H1 (cell line): ENCODE results near the gene PMFBP1. TPM values are rescaled to one million over a fixed set of nuclear protein-coding genes. Genes with fewer than 3 reads are reported as not detected.

ENCODE experiments used
- CTCF ChIA-PET: fragments of 300-600 bp; sonication (Branson Sonifier 250); formaldehyde crosslinking; loops from one replicate; lab custom pipeline; 2021; ENCODE audit not compliant: partially characterized antibody; lab: Charles Lee
- POLR2A ChIA-PET: fragments of 300-600 bp; sonication (Branson Sonifier 250); formaldehyde crosslinking; loops from one replicate; lab custom pipeline; 2021; ENCODE audit warnings: inconsistent platforms; ENCODE audit not compliant: partially characterized antibody; lab: Charles Lee
- DNase-seq, 2 experiments: peaks; one replicate each; pipeline versions ENCODE4 v3.0.0 to v3.0.0-alpha.2; 2010 to 2022; ENCODE audit warnings: low spot score in 2 of 2, low read depth in 1 of 2, mixed read lengths in 1 of 2
- FAIRE-seq: peaks from 2 replicates; lab custom pipeline; 2011; peaks lifted over from hg19 to GRCh38; lab: Jason Lieb, UNC
- H2AFZ ChIP-seq: 2 replicates; pipeline ENCODE4 v1.8.1; 2012; ENCODE audit warnings: low read length, inconsistent platforms
- H2AK5ac ChIP-seq: 2 replicates; pipeline ENCODE4 v1.6.1; 2013; ENCODE audit warnings: low read depth, low read length
- H2BK120ac ChIP-seq: replicated peaks from 2 replicates; pipeline ENCODE3; 2013; ENCODE audit warnings: low read depth, low read length, inconsistent platforms
- H2BK12ac ChIP-seq: 2 replicates; pipeline ENCODE4 v1.6.1; 2013; ENCODE audit warnings: low read depth, low read length
- H2BK15ac ChIP-seq: 2 replicates; pipeline ENCODE4 v1.6.1; 2013; ENCODE audit warnings: low read length
- H2BK20ac ChIP-seq: 2 replicates; pipeline ENCODE4 v1.6.1; 2013; ENCODE audit warnings: low read length
- H2BK5ac ChIP-seq: 2 replicates; pipeline ENCODE4 v1.6.1; 2013; ENCODE audit warnings: low read depth, low read length
- H3K14ac ChIP-seq: 2 replicates; pipeline ENCODE4 v1.6.1; 2013; ENCODE audit warnings: inconsistent platforms; ENCODE audit not compliant: insufficient read length
- H3K18ac ChIP-seq: 2 replicates; pipeline ENCODE4 v1.6.1; 2013; ENCODE audit warnings: low read length; ENCODE audit errors: extremely low read depth
- H3K23ac ChIP-seq: 2 replicates; pipeline ENCODE4 v1.6.1; 2013; ENCODE audit warnings: inconsistent platforms; ENCODE audit not compliant: insufficient read length
- H3K23me2 ChIP-seq: 2 replicates; pipeline ENCODE4 v1.6.1; 2013; ENCODE audit warnings: low read depth, low read length
- H3K27ac ChIP-seq: 2 replicates; pipeline ENCODE4 v1.6.1; 2011; ENCODE audit warnings: low read depth, low read length, inconsistent platforms
- H3K27me3 ChIP-seq, 4 experiments: replicated peaks in 1 of 4; 1 replicate in 1 of 4; 2 replicates in 3 of 4; pipeline versions ENCODE4 v1.6.1 to v1.8.1; 2011 to 2013; ENCODE audit warnings: low read length in 3 of 4, mild to moderate bottlenecking in 3 of 4, inconsistent platforms in 2 of 4, mixed read lengths in 2 of 4, moderate library complexity in 1 of 4; ENCODE audit not compliant: control insufficient read depth in 3 of 4, insufficient read depth in 3 of 4; ENCODE audit errors: extremely low read depth in 1 of 4
- H3K36me3 ChIP-seq, 4 experiments: 2 replicates each; pipeline versions ENCODE4 v1.6.1 to v1.8.1; 2011 to 2013; ENCODE audit warnings: mild to moderate bottlenecking in 4 of 4, low read length in 3 of 4, moderate library complexity in 2 of 4, control low read depth in 1 of 4, inconsistent platforms in 1 of 4; ENCODE audit not compliant: insufficient read depth in 4 of 4, control insufficient read depth in 2 of 4
- H3K4ac ChIP-seq: replicated peaks from 2 replicates; pipeline ENCODE3; 2013; ENCODE audit warnings: low read length, low read depth, mixed read lengths, inconsistent platforms; ENCODE audit not compliant: insufficient read length
- H3K4me1 ChIP-seq, 4 experiments: replicated peaks in 1 of 4; 1 replicate in 1 of 4; 2 replicates in 3 of 4; pipeline versions ENCODE4 v1.6.1 to v1.8.1; 2011 to 2013; ENCODE audit warnings: low read length in 3 of 4, inconsistent platforms in 2 of 4, mixed read lengths in 1 of 4; ENCODE audit not compliant: insufficient read depth in 4 of 4, control insufficient read depth in 3 of 4
- H3K4me2 ChIP-seq, 2 experiments: 2 replicates each; pipeline versions ENCODE4 v1.6.1 to v1.8.1; 2011 to 2013; ENCODE audit warnings: low read depth in 2 of 2, low read length in 2 of 2, control low read depth in 1 of 2, inconsistent platforms in 1 of 2, mild to moderate bottlenecking in 1 of 2; ENCODE audit not compliant: insufficient read depth in 1 of 2
- H3K4me3 ChIP-seq, 4 experiments: fragments of 200-600, 300-600 bp in 1 of 4; sonication (generic), shearing (Covaris generic), sonication (Bioruptor Twin) in 1 of 4; 2 replicates each; pipeline versions ENCODE4 v1.5.1 to v1.8.1; 2011 to 2016; ENCODE audit warnings: low read length in 4 of 4, low read depth in 3 of 4, control low read depth in 2 of 4, inconsistent platforms in 2 of 4, mild to moderate bottlenecking in 2 of 4, mixed read lengths in 1 of 4, moderate library complexity in 1 of 4; ENCODE audit not compliant: insufficient read depth in 2 of 4; ENCODE audit errors: extremely low read depth in 1 of 4
- H3K56ac ChIP-seq: replicated peaks from 2 replicates; pipeline ENCODE3; 2013; ENCODE audit warnings: low read depth, mild to moderate bottlenecking, mixed read lengths, low read length, inconsistent platforms; ENCODE audit not compliant: insufficient read length
- H3K79me1 ChIP-seq: 2 replicates; pipeline ENCODE4 v1.6.1; 2013; ENCODE audit warnings: low read depth, low read length, control low read depth
- H3K79me2 ChIP-seq, 2 experiments: 2 replicates each; pipeline versions ENCODE4 v1.6.1 to v1.8.1; 2012 to 2013; ENCODE audit warnings: low read length in 2 of 2, mild to moderate bottlenecking in 2 of 2, inconsistent platforms in 1 of 2; ENCODE audit not compliant: insufficient read depth in 2 of 2, control insufficient read depth in 1 of 2
- H3K9ac ChIP-seq, 4 experiments: replicated peaks in 1 of 4; 1 replicate in 1 of 4; 2 replicates in 3 of 4; pipeline versions ENCODE4 v1.6.1 to v1.8.1; 2011 to 2013; ENCODE audit warnings: low read depth in 3 of 4, low read length in 3 of 4, control low read depth in 2 of 4, mild to moderate bottlenecking in 2 of 4, moderate library complexity in 2 of 4, inconsistent platforms in 1 of 4; ENCODE audit errors: extremely low read depth in 1 of 4
- H3K9me3 ChIP-seq, 2 experiments: 2 replicates each; pipeline versions ENCODE4 v1.6.1 to v1.8.1; 2012 to 2013; ENCODE audit warnings: mild to moderate bottlenecking in 2 of 2, moderate library complexity in 2 of 2, control low read depth in 1 of 2, inconsistent platforms in 1 of 2, low read depth in 1 of 2, low read length in 1 of 2, mixed read lengths in 1 of 2; ENCODE audit not compliant: insufficient read depth in 2 of 2
- H4K20me1 ChIP-seq, 2 experiments: replicated peaks in 1 of 2; 2 replicates each; pipeline versions ENCODE3 to v1.8.1; 2011 to 2013; ENCODE audit warnings: inconsistent platforms in 2 of 2, low read length in 2 of 2, mild to moderate bottlenecking in 1 of 2; ENCODE audit not compliant: insufficient read depth in 2 of 2, control insufficient read depth in 1 of 2
- H4K5ac ChIP-seq: 2 replicates; pipeline ENCODE4 v1.6.1; 2013; ENCODE audit warnings: low read length, low read depth, mixed read lengths, inconsistent platforms; ENCODE audit not compliant: insufficient read length
- H4K8ac ChIP-seq: 2 replicates; pipeline ENCODE4 v1.8.0; 2013; ENCODE audit warnings: mild to moderate bottlenecking, moderate library complexity, low read length, inconsistent platforms; ENCODE audit not compliant: insufficient read depth; ENCODE audit errors: extremely low read depth
- H4K91ac ChIP-seq: replicated peaks from 2 replicates; pipeline ENCODE3; 2013; ENCODE audit warnings: low read length, mixed read lengths, inconsistent platforms; ENCODE audit not compliant: insufficient read length
- CBX5 ChIP-seq: fragments of 300-800, 300-1000 bp; sonication (generic); IDR thresholded peaks from 2 replicates; pipeline ENCODE4 v1.7.1; 2016; ENCODE audit warnings: antibody characterized with exemption, low read length, low read depth
- CEBPB ChIP-seq: IDR thresholded peaks from 2 replicates; pipeline ENCODE4 v1.6.1; 2012; ENCODE audit warnings: low read depth, low read length
- CREB1 ChIP-seq: IDR thresholded peaks from 2 replicates; pipeline ENCODE4 v1.6.1; 2012; ENCODE audit warnings: inconsistent platforms
- EP300 ChIP-seq, 2 experiments: IDR thresholded peaks; 1 replicate in 1 of 2; 2 replicates in 1 of 2; pipeline ENCODE4 v1.6.1; 2011 to 2012; ENCODE audit warnings: low read depth in 2 of 2, low read length in 2 of 2, mild to moderate bottlenecking in 2 of 2, borderline replicate concordance in 1 of 2, inconsistent platforms in 1 of 2, moderate library complexity in 1 of 2
- FOSL1 ChIP-seq: IDR thresholded peaks from 2 replicates; pipeline ENCODE4 v1.6.1; 2011; ENCODE audit warnings: mild to moderate bottlenecking, low read depth, low read length, moderate library complexity; ENCODE audit not compliant: insufficient read depth
- GABPA ChIP-seq: IDR thresholded peaks from 2 replicates; pipeline ENCODE4 v1.6.1; 2011; ENCODE audit warnings: mild to moderate bottlenecking, low read length, moderate library complexity, borderline replicate concordance; ENCODE audit not compliant: insufficient read depth
- KDM1A ChIP-seq: fragments of 200-600, 300-600 bp; sonication (generic); IDR thresholded peaks from 2 replicates; pipeline ENCODE4 v1.7.1; 2016; ENCODE audit warnings: mild to moderate bottlenecking, low read length, borderline replicate concordance
- RAD21 ChIP-seq, 2 experiments: IDR thresholded peaks in 1 of 2; conservative IDR thresholded peaks in 1 of 2; 2 replicates each; pipeline ENCODE4 v1.6.1; 2011; ENCODE audit warnings: low read depth in 2 of 2, low read length in 2 of 2, improper control_type of control experiment in 1 of 2, inconsistent platforms in 1 of 2, mild to moderate bottlenecking in 1 of 2, moderate library complexity in 1 of 2
- RBBP5 ChIP-seq: IDR thresholded peaks from 2 replicates; pipeline ENCODE4 v1.7.1; 2012; ENCODE audit warnings: low read depth, mild to moderate bottlenecking, inconsistent platforms, low read length, moderate library complexity, borderline replicate concordance
- SIN3A ChIP-seq, 2 experiments: IDR thresholded peaks in 1 of 2; conservative IDR thresholded peaks in 1 of 2; 2 replicates each; pipeline ENCODE4 v1.6.1; 2011 to 2012; ENCODE audit warnings: low read length in 2 of 2, improper control_type of control experiment in 1 of 2, low read depth in 1 of 2, mild to moderate bottlenecking in 1 of 2
- SP2 ChIP-seq: IDR thresholded peaks from 2 replicates; pipeline ENCODE4 v1.6.1; 2012; ENCODE audit warnings: mild to moderate bottlenecking, low read length, inconsistent platforms
- SUZ12 ChIP-seq: fragments of 200-600 bp; sonication (generic); IDR thresholded peaks from 2 replicates; pipeline ENCODE4 v1.6.1; 2012; ENCODE audit warnings: mild to moderate bottlenecking, inconsistent platforms, low read length, moderate library complexity, mixed read lengths
- TAF7 ChIP-seq: optimal IDR thresholded peaks from 2 replicates; pipeline ENCODE3; 2011; ENCODE audit warnings: low read depth, mild to moderate bottlenecking, inconsistent platforms, low read length, moderate library complexity, borderline replicate concordance
- TCF12 ChIP-seq: IDR thresholded peaks from 2 replicates; pipeline ENCODE4 v1.6.1; 2011; ENCODE audit warnings: low read depth, mild to moderate bottlenecking, low read length
- WGBS, 2 experiments: shearing (Covaris generic) in 1 of 2; methylation state at CpG; one replicate each; pipeline versions ENCODE4 v1.1.6 to v1.1.7; 2013 to 2015; ENCODE audit warnings: low lambda C conversion rate in 2 of 2, mixed read lengths in 2 of 2, inconsistent platforms in 1 of 2, low coverage in 1 of 2, missing lambda C conversion rate in 1 of 2; ENCODE audit not compliant: insufficient replicate concordance in 2 of 2, insufficient coverage in 1 of 2, insufficient read length in 1 of 2; ENCODE audit errors: extremely low coverage in 1 of 2, missing lambda C conversion rate in 1 of 2; 5-methylcytosine and 5-hydroxymethylcytosine counted together
- polyA plus RNA-seq, 7 experiments: library from polyadenylated mRNA; depleted of rRNA in 3 of 7; stranded (reverse) in 5 of 7; unstranded in 2 of 7; fragments of >200 nt in 5 of 7; fragments of 200-250 nt in 2 of 7; gene quantifications; 1 replicate in 5 of 7; 2 replicates in 1 of 7; 4 replicates in 1 of 7; pipeline versions ENCODE4 v1.2.1 to v1.2.3, GENCODE V29; 2011 to 2013; ENCODE audit warnings: missing spikeins in 2 of 7, mixed read lengths in 2 of 7
- total RNA-seq: library from RNA; stranded (reverse); fragmentation: NEBNext Ultra II Directional; extraction: Animal tissue kit (Norgen Biotek cat#: 25700); gene quantifications from 2 replicates; pipeline ENCODE4 v1.2.1, GENCODE V29; 2021

PMFBP1 gene
- total and polyA plus RNA-seq, 2 of the 8 experiments (the other 6 are each of a cell fraction or from before 2014, with no cell fraction given), result 0.32 to 1.6 TPM

DNA sequence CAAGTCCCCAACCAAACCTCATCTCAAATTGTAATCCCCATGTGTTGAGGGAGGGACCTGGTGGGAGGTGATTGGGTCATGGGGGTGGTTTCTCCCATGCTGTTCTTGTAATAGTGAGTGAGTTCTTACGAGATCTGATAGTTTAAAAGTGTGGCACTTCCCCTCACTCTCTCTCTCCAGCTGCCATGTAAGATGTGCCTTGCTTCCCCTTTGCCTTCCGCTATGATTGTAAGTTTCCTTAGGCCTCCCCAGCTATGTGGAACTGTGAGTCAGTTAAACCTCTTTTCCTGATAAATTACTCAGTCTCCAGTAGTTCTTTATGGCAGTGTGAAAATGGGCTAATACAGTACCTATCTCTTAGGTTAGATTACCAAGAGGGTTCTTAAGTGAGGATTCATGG, 5.8 kb downstream of the PMFBP1 start:
- no peaks in the 10 kb centered on the region for H3K79me1 ChIP-seq
- peaks cover 0 to 6% (median 5%) of the 10 kb centered on the region in 4 experiments; a peak in 4 of 7 replicates for H3K4me1 ChIP-seq
- no peaks in the 10 kb centered on the region for H3K23me2 ChIP-seq
- H3K4me3 ChIP-seq, result no peak overlapping the region
- no peaks in the 10 kb centered on the region for H3K27me3 ChIP-seq
- DNase-seq (no peak), FAIRE-seq (no peak)
- H4K20me1 ChIP-seq, result no peaks in the 10 kb centered on the region
- H2AFZ ChIP-seq, result no peak overlapping the region
- H2BK120ac ChIP-seq, result no peak overlapping the region
- H3K36me3 ChIP-seq, result no peaks in the 10 kb centered on the region
- H2BK12ac ChIP-seq, result no peak overlapping the region
- no peak overlapping the region for H3K27ac ChIP-seq
- H3K9ac ChIP-seq, result no peak overlapping the region
- H4K91ac ChIP-seq, result no peak overlapping the region
- POLR2A ChIA-PET, result no interaction called here
- H4K5ac ChIP-seq, result no peak overlapping the region
- no peak overlapping the region for H3K56ac ChIP-seq
- no peak overlapping the region for H3K4ac ChIP-seq
- CTCF ChIA-PET, result no interaction called here
- H3K23ac ChIP-seq, result no peak overlapping the region
- WGBS, 2 experiments, result 100% methylated on average over 2 of the region's 2 CpGs; no CpG with 5 or more reads in 1 of the 2 experiments
- no peaks in the 10 kb centered on the region for H3K9me3 ChIP-seq
- no peak overlapping the region for H3K14ac ChIP-seq
- no peak overlapping the region for H3K18ac ChIP-seq
- H2BK20ac ChIP-seq, result no peak overlapping the region
- TF ChIP-seq RBBP5 (no peak), GABPA (no peak), FOSL1 (no peak), SP2 (no peak), TCF12 (no peak), SIN3A (conservative IDR thresholded peaks at IDR 0.05 in 1 of 2, IDR thresholded peaks at IDR 0.05 in 1 of 2; ENCODE audit: low read depth in 1 of 2, low read length in 2 of 2) (no peak), KDM1A (no peak), CEBPB (no peak), SUZ12 (no peak), CBX5 (no peak), EP300 (IDR thresholded peaks at IDR 0.05; ENCODE audit: borderline replicate concordance in 1 of 2, low read depth in 2 of 2, low read length in 2 of 2) (no peak), CREB1 (no peak), TAF7 (no peak), RAD21 (IDR thresholded peaks at IDR 0.05 in 1 of 2, conservative IDR thresholded peaks at IDR 0.05 in 1 of 2; ENCODE audit: low read depth in 2 of 2, low read length in 2 of 2) (no peak)
- H3K79me2 ChIP-seq, result no peaks in the 10 kb centered on the region
- H2BK5ac ChIP-seq, result no peak overlapping the region
- no peak overlapping the region for H2BK15ac ChIP-seq
- no peak overlapping the region for H4K8ac ChIP-seq
- no peak overlapping the region for H2AK5ac ChIP-seq
- H3K4me2 ChIP-seq, result no peak overlapping the region
